A549 (cell line): Measurements from ENCODE around the gene RIPOR2.

Source experiments
- RNF2 ChIP-seq: fragments of 200-600 bp; sonication (generic); IDR thresholded peaks from 2 replicates; pipeline ENCODE4 v1.6.1; 2016; ENCODE audit warnings: low read depth, mild to moderate bottlenecking, antibody characterized with exemption, moderate library complexity, borderline replicate concordance
- TF ChIP-seq, protein P1 (sequence below): IDR thresholded peaks from 2 replicates; pipeline ENCODE4 v1.6.1; 2012

DNA sequence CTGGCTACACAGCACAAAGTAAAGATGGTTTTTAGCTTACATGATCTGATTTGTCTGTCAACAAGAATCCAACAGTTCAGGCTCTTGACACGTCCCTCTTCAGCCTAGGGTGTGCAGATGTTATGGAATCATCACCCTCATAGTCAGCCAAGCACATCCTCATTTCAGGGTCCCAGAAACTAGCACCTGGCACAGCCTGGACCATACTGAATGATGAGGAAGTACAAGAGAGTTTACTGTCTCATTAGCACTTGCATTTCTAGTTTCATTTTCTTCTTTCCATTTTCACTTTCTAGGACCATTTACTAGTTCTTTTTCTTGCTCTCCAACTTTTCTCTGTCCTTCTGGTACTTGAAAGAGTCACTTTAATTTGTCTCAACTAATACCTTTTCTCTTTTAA lies 6.5 kb downstream of the RIPOR2 start:
- TF ChIP-seq, protein P1, sequence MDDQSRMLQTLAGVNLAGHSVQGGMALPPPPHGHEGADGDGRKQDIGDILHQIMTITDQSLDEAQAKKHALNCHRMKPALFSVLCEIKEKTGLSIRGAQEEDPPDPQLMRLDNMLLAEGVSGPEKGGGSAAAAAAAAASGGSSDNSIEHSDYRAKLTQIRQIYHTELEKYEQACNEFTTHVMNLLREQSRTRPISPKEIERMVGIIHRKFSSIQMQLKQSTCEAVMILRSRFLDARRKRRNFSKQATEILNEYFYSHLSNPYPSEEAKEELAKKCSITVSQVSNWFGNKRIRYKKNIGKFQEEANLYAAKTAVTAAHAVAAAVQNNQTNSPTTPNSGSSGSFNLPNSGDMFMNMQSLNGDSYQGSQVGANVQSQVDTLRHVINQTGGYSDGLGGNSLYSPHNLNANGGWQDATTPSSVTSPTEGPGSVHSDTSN, result no peak
- TF ChIP-seq RNF2, result no peak
